ENCODE results near the gene TIMP3.
"Not testable (repeated sequence)": the region's sequence is repeated elsewhere in the genome, so short reads cannot be mapped to it uniquely, and the experiment has no call there.

The TIMP3 gene

GRCh38 chr22:32868946-32869345, 67.4 kb downstream of the TIMP3 start:
- Histone ChIP-seq H3K4me3 (no peak overlapping the region), H3K27ac (no peak overlapping the region)

DNA sequence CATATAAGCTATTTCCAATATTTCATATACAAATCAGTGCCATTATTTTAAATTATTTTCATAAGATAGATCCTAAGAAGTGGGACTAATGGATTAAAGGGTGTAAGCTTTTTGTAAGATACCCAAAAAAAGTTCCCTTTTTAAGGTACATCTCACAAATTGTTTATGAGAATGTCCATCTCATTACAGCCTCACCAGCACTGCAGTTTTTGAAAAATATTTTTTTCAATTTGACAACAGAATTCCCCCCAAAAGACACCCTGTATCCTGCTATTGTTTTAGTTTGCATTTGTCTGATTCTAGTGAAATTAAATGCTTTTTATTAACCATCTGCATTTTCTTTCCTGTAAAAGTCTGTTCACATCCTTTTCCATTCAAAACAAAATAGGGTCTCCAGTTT, 69.0 kb downstream of the TIMP3 start:
- no peak overlapping the region for H3K4me3 ChIP-seq

DNA sequence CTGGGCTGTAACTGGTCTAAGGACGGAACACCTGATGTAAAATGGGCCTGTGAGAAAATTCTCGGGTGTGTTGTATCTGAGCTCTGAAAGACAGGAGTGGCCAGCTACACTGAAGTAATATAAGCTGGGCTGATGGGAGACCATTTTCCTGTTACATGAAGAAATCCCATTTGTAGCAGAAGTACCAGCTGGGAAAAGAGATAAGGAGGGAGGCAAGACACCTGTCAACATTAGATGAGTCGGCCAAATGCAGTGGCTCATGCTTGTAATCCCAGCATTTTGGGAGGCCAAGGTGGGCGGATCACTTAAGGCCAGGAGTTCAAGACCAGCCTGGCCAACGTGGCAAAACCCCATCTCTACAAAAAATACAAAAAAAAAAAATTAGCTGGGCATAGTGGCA, 72.1 kb downstream of the TIMP3 start:
- not testable (repeated sequence) for H3K4me3 ChIP-seq, H3K27ac ChIP-seq

More for the DNA sequence above, 69.0 kb downstream of the TIMP3 start:
- no peak overlapping the region for H3K27ac ChIP-seq

- no peak overlapping the region for H3K27ac ChIP-seq
- H3K4me3 ChIP-seq, result no peak overlapping the region
These were observed 72.9 kb downstream of the TIMP3 start for GRCh38 chr22:32874385-32874784.

GRCh38 chr22:32874976-32875375, 73.5 kb downstream of the TIMP3 start:
- Histone ChIP-seq H3K27ac (no peak overlapping the region), H3K4me3 (no peak overlapping the region)

- H3K4me3 ChIP-seq, result no peak overlapping the region
- no peak overlapping the region for H3K27ac ChIP-seq
These were observed 75.0 kb downstream of the TIMP3 start for GRCh38 chr22:32876516-32876915.

GRCh38 chr22:32877196-32877595, 75.7 kb downstream of the TIMP3 start:
- H3K27ac ChIP-seq, result no peak overlapping the region
- no peak overlapping the region for H3K4me3 ChIP-seq

GRCh38 chr22:32879550-32879949, 78.0 kb downstream of the TIMP3 start:
- no peak overlapping the region for H3K27ac ChIP-seq
- H3K4me3 ChIP-seq, result no peak overlapping the region

DNA sequence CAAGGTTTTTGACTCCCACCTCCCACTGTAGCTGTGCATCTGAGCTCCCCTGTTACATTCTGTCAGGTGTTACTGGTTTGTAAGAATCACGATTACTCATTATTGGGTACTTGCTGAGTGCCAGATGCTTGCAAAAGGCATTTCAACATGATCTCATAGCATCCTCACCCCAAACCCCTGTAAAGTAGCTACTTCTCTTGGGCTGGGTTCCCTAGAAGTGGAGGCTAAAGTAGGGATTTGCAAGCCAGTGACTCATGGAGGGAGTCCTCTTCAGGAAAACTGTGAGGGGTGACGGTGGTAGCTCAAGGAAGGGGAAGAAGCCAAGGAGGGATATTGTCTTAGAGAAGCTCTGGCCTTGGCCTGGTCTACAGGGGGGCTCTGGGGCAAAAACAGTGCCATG, 78.6 kb downstream of the TIMP3 start:
- Histone ChIP-seq H3K27ac (no peak overlapping the region), H3K4me3 (no peak overlapping the region)

DNA sequence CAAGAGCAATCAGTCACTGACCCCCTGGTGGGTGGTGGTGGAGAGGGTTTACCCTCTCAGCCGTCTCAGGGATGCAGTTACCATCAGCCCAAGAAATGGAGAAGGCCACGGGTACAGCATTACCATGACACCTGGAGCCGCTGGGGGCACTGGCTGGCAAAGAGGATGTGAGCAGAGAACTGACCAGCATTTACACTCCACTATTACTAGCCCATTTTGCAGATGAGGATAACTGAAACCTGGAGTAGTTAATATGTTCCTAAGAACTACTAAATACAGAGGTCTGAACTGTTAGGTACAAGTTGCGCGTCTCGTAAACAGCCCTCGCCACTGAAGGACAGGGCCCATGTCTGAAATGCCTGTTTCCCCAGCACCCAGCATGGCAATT, 79.0 kb downstream of the TIMP3 start:
- no peak overlapping the region for H3K27ac ChIP-seq
- H3K4me3 ChIP-seq, result no peak overlapping the region

DNA sequence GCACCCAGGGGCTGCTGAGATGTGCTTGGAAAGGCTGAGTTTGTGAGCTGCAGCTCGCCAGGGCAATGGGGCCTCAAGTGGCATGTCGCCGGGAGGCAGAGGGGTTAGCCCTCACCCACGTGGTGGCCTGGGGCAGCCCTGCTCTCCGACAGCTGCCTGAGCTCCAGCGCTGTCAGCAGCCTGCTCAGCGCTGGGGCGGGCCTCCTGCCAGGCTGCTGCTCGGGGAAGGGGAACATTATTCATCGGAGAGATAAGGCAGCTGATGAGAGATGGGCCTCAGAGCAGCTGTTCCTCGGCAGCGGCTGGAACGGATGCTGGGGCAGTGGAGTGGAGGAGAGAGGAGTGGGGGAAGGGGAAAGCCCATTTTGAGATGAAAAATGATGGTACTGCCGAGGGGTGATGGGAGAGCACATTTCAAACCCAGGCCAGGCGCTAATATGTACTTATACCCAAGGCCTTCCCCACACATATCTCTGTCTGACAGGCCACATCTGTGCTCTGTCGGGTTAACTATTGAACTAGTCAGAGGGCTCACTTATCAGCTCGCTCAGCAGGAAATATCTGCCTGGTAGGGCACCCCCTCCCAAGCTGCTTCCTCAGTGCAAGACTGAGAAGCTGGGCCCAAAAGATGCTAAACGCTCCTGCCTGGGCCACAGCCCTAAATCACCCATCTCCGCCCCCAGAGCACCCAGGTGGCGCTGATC, 79.5 kb downstream of the TIMP3 start:
- no peak overlapping the region for H3K27ac ChIP-seq
- H3K4me3 ChIP-seq, result no peak overlapping the region

DNA sequence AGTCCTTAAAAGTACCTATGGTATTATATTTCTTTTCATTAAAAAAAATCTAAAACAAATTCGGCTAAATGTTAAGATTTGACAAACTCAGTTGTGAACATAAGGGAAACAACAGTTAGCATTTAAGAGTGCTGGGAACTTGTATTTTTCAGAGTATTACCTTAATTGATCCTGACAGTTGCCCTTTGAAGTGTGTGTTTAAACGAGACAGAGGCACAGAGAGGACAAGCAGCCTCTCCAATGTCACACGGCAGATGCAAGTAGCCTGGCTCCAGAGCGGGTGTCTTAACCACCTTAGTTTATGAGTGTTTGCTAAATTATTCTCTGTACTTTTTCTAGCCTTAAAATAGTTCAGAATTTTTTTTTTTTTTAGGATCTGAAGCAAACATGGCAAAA, 80.9 kb downstream of the TIMP3 start:
- no peak overlapping the region for H3K4me3 ChIP-seq
- H3K27ac ChIP-seq, result no peak overlapping the region

- Histone ChIP-seq H3K4me3 (no peak overlapping the region), H3K27ac (no peak overlapping the region)
These were observed 81.4 kb downstream of the TIMP3 start for GRCh38 chr22:32882774-32883530.

GRCh38 chr22:32887324-32887980, 85.9 kb downstream of the TIMP3 start:
- no peak overlapping the region for H3K27ac ChIP-seq
- H3K4me3 ChIP-seq, result no peak overlapping the region

DNA sequence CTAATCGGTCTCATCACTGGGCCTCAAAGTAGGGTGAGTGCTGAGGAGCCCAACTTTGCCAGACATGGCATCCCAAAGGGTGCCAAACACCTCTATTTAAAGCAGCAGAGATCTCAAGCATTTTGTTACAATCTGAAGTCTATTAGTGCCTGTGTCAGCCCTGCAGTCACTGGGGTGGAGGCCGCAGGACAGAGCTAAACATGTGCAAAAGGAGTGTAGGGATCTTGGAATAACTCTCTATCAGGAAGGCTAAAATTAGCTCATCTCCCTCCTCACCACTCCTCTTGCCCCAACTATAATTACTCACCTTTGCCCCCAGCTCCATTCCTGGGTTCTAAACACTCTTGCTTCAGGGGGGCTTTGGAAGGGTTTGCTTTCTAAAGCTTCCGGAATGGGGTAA, 87.5 kb downstream of the TIMP3 start:
- Histone ChIP-seq H3K4me3 (no peak overlapping the region), H3K27ac (no peak overlapping the region)

- no peak overlapping the region for H3K27ac ChIP-seq
- H3K4me3 ChIP-seq, result no peak overlapping the region
These were observed 95.4 kb downstream of the TIMP3 start for GRCh38 chr22:32896891-32897290.

DNA sequence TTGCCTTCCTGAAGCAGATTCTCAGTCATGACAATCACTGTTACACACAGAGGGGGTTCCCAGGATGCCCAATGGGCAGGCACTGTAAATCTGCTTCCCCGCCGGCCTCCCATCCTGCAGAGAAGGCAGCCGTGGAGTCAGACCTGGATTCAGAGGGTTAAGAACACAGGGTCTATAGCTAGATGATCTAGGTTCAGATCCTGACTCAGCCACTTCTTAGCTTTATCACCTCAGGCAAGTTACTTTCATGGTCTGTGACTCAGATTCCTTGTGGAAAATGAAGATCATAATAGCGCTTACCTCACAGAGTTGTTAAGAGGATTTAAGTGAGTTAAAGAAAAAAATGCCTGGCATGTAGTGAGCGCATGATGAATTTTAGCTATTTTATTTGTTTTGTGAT, 95.9 kb downstream of the TIMP3 start:
- Histone ChIP-seq H3K4me3 (no peak overlapping the region), H3K27ac (no peak overlapping the region)

DNA sequence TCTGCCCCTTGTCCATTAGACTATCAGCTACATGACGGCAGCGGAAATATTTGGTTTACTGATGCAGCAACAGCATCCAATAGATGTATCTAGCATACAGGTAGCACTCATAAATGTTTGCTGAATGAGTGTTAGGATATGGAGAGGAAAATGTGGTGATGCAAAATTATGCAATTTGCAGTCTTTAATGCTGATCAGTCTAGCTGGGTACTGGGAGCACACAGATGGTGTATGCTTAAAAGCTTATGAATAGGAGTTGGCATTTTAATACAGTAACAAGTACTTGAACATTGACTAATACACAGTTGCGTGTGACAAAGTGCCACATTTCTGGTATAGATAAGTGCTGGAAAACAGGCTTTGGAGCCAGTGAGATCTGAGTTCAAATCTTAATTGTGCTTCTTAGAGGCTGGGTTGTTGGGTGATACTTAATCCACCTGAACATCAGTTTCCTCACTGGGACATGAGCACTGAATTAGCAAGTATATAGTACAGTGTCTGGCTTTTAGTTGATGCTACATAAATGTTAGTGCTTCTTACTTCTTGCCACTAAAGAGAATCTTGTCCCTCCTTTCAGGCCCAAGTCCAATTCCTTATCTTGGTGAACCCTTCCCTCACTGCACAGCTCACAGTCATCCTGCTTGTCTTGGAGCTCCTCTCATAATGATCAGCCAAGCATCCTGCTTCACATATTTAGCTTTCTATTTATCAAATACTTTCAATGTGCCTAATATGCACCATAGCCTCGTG, 99.6 kb downstream of the TIMP3 start:
- H3K27ac ChIP-seq, result no peak overlapping the region
- H3K4me3 ChIP-seq, result no peak overlapping the region

GRCh38 chr22:32901925-32902324, 100.4 kb downstream of the TIMP3 start:
- no peak overlapping the region for H3K4me3 ChIP-seq
- no peak overlapping the region for H3K27ac ChIP-seq

- no peak overlapping the region for H3K4me3 ChIP-seq
- H3K27ac ChIP-seq, result no peak overlapping the region
These were observed 102.0 kb downstream of the TIMP3 start for GRCh38 chr22:32903507-32903906.
